ENCODE results near the gene OR4F15.

The OR4F15 gene

DNA sequence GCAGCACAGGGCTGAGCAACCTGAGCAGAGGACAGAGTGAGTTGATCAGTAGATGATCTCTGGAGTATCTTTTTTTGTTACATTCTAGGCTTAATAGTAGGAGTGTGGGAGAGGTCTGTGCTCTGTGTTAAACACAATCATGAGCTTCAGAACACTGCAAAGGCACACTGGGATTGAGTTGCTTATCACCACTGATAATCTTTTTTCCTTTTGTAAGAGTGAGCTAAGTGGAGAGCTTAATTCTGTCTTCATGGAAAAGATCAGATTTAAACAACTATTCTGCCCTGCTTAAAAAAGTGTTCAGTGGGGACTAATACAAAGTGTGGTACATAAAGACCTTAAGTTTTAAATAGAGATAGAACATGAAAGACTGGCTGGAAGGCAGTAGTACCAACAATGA is 7.6 kb upstream of the OR4F15 start:
- DNase-seq = no peak

DNA sequence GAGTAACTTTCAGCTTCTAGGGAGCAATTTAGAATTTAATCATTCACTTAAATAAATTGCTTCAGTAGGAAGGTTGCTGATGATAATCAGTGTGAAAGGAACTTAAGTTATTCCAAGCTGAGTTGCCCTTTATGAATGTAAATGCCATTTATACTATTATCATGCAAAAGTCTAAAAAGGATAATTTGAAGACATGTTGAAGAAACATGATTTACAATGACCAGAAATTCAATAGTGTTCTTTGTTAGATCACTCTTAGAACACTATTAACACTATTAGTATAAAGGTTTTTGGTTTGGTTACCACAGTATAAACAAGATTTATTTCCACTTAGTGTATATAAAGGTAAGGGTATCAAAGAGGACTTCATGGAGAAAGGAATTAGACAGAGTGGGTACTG is 7.1 kb upstream of the OR4F15 start:
- DNase-seq = no peak

DNA sequence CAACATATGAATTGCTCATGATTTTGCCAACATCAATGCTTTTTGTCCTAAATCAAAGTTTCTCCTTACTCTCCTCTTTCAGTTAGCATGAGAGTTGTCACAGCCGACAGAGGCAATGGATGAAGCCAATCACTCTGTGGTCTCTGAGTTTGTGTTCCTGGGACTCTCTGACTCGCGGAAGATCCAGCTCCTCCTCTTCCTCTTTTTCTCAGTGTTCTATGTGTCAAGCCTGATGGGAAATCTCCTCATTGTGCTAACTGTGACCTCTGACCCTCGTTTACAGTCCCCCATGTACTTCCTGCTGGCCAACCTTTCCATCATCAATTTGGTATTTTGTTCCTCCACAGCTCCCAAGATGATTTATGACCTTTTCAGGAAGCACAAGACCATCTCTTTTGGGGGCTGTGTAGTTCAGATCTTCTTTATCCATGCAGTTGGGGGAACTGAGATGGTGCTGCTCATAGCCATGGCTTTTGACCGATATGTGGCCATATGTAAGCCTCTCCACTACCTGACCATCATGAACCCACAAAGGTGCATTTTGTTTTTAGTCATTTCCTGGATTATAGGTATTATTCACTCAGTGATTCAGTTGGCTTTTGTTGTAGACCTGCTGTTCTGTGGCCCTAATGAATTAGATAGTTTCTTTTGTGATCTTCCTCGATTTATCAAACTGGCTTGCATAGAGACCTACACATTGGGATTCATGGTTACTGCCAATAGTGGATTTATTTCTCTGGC is 6.2 kb upstream of the OR4F15 start:
- DNase-seq = no peak

DNA sequence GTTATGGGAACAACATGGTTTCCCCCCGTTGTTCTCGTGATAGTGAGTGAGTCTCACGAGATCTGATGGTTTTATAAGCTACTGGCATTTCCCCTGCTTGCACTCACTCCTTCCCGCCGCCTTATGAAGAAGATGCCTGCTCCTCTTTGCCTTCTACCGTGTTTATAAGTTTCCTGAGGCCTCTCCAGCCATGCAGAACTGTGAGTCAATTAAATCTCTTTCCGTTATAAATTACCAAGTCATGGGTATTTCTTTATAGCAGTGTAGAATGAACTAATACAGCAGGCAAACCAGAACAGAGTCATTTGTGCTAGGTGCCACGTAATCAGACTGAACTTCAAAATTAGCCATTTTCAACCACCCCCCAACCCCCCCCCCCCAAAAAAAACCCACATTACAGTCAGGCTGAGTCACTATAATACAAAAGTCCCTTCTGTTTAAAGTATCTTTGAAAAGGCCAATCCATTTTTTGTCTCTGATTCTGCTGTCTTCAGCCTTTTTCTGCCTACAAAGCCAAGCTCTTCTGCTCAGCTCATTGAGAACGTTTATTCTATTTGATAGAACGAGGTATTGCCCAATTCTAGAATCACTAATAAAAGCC is 4.6 kb upstream of the OR4F15 start:
- DNase-seq = no peak

DNA sequence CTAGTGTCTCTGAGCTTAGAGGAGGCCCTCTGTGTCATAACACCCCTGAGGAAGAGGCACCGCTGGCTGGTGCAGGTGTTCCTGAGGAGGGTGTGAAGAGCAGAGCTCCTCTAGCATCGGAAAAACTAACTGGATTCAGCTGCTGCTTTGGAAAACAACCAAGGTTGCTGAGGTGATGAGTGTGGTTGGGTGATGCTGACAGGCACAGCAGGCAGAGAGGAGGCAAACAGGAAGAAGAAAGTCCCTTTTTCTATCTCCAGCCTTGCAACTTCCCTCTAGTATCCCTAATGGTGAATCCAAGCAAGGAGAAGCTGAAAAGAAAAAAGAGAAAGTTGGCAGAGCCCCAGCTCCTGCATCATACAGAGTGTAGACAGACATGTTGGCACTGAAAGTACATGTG is 3.8 kb upstream of the OR4F15 start:
- no peak for DNase-seq

DNA sequence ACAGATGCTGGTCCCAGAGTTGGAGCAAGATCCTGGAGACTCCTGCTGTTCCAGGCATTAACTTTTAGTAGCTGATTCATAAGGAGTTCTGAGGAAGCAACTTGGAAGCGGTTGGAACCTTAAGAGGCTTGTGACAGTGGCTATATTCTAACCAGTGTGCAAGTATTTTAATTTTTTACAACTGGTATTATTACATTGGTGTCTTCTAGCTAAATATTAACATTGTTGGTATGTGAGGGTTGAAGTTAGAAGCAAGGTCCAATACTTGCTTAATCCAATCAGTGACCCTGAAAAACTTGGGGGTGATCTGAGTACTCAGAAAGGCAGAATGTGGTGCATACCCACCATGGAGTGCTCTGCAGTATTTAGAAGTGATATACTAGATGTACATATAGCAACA is 1.5 kb upstream of the OR4F15 start:
- no peak for DNase-seq

DNA sequence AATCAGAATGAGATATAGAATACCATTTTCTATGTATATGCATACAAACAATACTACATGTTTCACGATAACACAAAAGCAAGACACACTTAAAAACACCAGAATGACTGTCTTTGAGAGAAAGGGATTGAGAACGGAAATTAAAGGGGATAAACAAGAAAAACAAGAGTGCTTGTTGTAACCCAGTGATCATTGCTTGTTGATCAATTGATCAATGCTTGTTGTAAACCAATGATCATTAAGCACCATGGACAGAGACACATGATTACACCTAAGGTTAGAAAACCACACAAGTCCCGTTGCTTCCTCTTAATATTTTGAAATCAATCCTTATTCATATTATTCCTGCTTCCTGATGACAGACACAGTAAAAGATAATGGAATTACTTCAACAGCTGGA is 1.1 kb upstream of the OR4F15 start:
- no peak for DNase-seq

DNA sequence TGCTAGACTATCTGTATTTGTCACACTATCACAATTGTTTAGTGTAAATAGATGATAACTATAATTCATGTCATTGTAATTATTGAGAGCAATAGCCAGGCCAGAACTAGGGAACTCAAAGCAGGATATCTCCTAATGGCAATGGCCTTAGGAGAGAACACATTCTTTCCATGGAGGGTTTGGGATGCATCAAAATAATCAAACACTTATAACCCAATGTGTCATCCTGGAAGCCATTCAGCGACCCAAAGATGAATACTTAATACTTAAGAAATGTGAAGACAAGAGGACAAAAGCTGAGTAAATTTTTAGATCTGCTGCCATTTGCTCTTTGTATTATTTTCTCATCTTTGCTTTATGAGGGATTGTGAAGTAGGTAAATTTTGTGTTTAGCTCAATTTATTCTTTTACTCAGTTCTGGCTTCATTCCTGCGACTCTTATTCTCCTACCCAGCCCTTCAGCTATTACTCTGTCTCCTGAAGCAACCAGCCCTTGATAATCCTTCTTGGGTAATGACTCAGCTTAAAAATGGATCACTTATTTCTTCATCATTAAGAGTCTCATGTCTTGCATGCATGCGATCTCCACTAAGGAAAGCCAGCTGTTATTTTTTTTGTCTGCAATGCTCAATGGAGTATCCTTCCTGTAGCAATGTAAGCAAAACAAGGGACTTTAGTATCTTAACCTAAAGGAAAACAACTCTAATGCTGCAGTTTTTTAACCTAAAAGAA is 2.0 kb downstream of the OR4F15 start:
- peak in 1 of 2 experiments; percentile 68 for DNase-seq

DNA sequence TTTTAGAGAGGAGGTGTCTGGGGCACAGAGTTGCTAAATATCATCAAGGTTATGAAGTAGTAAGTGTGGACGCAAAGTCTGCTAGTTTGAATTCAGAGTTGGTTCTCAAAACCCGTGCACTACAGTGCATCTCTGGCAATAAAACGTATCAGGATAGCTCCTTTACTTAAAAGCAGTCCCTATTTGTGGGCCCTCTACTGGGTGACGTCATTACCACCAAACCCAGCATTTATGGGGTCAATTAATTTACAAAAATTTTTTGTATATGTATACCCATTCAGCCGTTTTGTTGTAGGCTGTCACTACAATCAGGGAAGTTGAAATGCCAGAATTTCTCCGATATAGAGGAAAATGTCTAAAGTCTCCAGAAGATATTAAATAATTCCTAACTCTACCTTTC is 8.8 kb downstream of the OR4F15 start:
- no peak for DNase-seq

DNA sequence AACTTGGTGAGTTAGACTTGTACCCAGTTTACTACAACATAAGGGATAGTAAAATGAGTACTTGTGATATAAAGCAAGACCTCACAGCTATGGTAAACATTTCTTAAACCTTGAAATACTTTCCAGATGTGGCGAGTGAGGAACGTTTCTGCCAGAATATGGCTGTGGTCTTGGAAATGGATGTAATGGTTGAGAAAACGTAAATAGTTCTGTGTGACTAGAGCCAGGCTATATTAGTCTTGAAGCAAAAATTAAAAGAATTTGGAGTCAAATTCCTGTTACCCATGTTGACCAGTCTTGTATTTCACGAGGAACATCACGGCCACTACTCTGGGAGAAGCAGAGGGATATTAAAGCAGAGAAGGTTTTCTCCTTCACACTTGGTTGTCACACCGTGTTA is 15.3 kb downstream of the OR4F15 start:
- DNase-seq = no peak

DNA sequence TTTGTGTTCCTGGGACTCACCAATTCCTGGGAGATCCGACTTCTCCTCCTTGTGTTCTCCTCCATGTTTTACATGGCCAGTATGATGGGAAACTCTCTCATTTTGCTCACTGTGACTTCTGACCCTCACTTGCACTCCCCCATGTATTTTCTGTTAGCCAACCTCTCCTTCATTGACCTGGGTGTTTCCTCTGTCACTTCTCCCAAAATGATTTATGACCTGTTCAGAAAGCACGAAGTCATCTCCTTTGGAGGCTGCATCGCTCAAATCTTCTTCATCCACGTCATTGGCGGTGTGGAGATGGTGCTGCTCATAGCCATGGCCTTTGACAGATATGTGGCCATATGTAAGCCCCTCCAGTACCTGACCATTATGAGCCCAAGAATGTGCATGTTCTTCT is 16.8 kb downstream of the OR4F15 start:
- DNase-seq = no peak

DNA sequence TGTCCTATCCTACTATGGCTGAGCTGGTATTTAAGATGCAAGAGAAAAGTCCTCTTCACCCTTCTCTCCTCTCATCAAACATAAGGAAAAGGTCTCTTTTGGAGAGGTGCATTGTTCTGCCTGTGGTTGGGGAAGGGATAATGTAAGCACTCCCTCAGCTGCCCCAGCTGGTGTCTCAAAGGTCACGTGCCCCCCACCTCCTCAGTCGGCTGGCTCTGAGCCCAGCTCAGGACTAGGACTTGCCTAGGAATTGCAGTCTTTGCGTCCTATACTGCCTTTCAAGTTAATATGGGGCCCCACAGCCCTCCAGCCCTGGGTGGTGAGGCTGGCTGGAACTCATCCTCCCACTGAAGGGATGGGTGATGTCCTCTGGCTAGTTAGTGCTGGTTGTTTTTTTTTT is 29.7 kb downstream of the OR4F15 start:
- peak in 1 of 2 experiments; percentile 5 for DNase-seq

DNA sequence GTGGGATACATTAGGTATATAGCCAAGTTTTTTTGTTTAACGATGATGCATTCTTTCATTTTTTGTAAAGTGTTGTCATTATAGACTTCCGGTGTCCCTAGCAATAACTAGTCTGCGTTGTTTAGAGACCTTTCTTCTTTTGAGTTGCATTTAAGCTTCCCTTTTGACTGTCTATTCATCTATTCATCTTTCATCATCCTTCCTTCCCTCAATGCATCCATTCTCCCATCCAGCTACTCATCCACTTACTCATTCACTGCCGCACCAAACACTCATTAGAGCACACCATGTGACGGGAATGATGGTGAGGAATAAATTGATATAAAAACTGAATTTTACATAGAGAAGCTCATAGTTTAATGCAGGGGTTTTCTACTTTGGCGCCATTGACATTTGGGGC is 32.9 kb downstream of the OR4F15 start:
- no peak for DNase-seq

DNA sequence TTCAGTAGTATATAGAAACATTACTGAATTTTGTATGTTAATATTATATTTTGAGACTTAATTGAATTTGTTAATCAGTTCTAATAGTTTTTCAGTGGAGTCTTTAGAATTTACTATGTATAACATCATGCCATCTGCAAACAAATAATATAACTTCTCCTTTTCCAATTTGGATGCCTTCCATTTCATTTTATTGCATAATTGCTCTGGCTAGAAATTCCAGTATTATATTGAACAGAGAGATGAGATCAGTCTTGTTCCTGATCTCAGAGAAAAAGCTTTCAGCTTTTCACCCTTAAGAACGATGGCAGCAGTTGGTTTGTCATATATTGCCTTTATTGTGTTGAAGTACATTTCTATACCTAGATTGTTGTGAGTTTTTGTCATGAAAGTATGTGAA is 40.4 kb downstream of the OR4F15 start:
- no peak for DNase-seq
